BLaER1 (cell line): ENCODE measurements around the gene SYDE2.
"Not testable (repeated sequence)": the region's sequence is repeated elsewhere in the genome, so short reads cannot be mapped to it uniquely, and the experiment has no call there.

ENCODE experiments used
- H3K27ac ChIP-seq: shearing (Covaris generic); formaldehyde crosslinking; 2 replicates; pipeline ENCODE4 v1.8.1; 2022
- H3K27me3 ChIP-seq: shearing (Covaris generic); formaldehyde crosslinking; 2 replicates; pipeline ENCODE4 v1.8.1; 2022
- H3K36me3 ChIP-seq: shearing (Covaris generic); formaldehyde crosslinking; 2 replicates; pipeline ENCODE4 v1.8.1; 2022
- H3K4me1 ChIP-seq: shearing (Covaris generic); formaldehyde crosslinking; 2 replicates; pipeline ENCODE4 v1.8.1; 2022
- H3K4me2 ChIP-seq: shearing (Covaris generic); formaldehyde crosslinking; 2 replicates; pipeline ENCODE4 v1.8.1; 2022
- H3K4me3 ChIP-seq: shearing (Covaris generic); formaldehyde crosslinking; 2 replicates; pipeline ENCODE4 v1.8.1; 2022
- H3K9ac ChIP-seq: shearing (Covaris generic); formaldehyde crosslinking; 2 replicates; pipeline ENCODE4 v1.8.1; 2022
- H3K9me3 ChIP-seq: shearing (Covaris generic); formaldehyde crosslinking; 2 replicates; pipeline ENCODE4 v1.8.1; 2022
- H4K20me1 ChIP-seq: shearing (Covaris generic); formaldehyde crosslinking; 2 replicates; pipeline ENCODE4 v1.8.1; 2022
- Cebpa-rat ChIP-seq: shearing (Covaris generic); IDR thresholded peaks from 2 replicates; pipeline ENCODE4 v1.8.1; 2022

SYDE2 gene

GRCh38 chr1:85200463-85201339 is at the start of gene SYDE2:
Gene SYDE2 (minus strand): TSS chr1:85201016. CDS start chr1:85200996, 20 bp downstream.
- peak within 1 kb of the TSS; percentile 78 for H3K4me3 ChIP-seq
- H4K20me1 ChIP-seq: peaks cover 32% of the 10 kb centered on the region
- H3K27ac ChIP-seq: no peak within 1 kb of the TSS
- no peaks in the 10 kb centered on the region for H3K36me3 ChIP-seq
- no peaks in the 10 kb centered on the region for H3K9me3 ChIP-seq
- H3K9ac ChIP-seq: peak within 1 kb of the TSS; percentile 61
- TF ChIP-seq Cebpa-rat: no peak
- H3K27me3 ChIP-seq: peaks cover 54% of the 10 kb centered on the region
- H3K4me1 ChIP-seq: peaks cover 15% of the 10 kb centered on the region
- peak within 1 kb of the TSS; percentile 98 for H3K4me2 ChIP-seq

- not testable (repeated sequence) for H3K4me2 ChIP-seq, H3K27me3 ChIP-seq, H3K4me3 ChIP-seq, H3K9ac ChIP-seq, H3K4me1 ChIP-seq, H3K27ac ChIP-seq
- peaks cover 17% of the 10 kb centered on the region for H4K20me1 ChIP-seq
- peaks cover 48% of the 10 kb centered on the region for H3K36me3 ChIP-seq
- H3K9me3 ChIP-seq: peaks cover 23% of the 10 kb centered on the region
Measured at GRCh38 chr1:85249042-85249441, 48.2 kb upstream of the SYDE2 start.

- H3K4me1 ChIP-seq: 0 out of 2 replicates have a peak, but pooled peaks cover under 1% of the 10 kb centered on the region
- no peak overlapping the region for H3K4me2 ChIP-seq
- H3K36me3 ChIP-seq: peaks cover 24% of the 10 kb centered on the region
- H3K9me3 ChIP-seq: peaks cover 23% of the 10 kb centered on the region
- no peak overlapping the region for H3K9ac ChIP-seq
- no peaks in the 10 kb centered on the region for H4K20me1 ChIP-seq
- no peak overlapping the region for H3K4me3 ChIP-seq
- no peak overlapping the region for H3K27ac ChIP-seq
- TF ChIP-seq Cebpa-rat: no peak
- no peaks in the 10 kb centered on the region for H3K27me3 ChIP-seq
Measured at GRCh38 chr1:85245891-85246290, 45.1 kb upstream of the SYDE2 start.

- Histone ChIP-seq H4K20me1 (no peaks in the 10 kb centered on the region), H3K36me3 (peaks cover 19% of the 10 kb centered on the region), H3K4me2 (no peak overlapping the region), H3K9me3 (peaks cover 22% of the 10 kb centered on the region), H3K4me1 (0 out of 2 replicates have a peak, but pooled peaks cover 5% of the 10 kb centered on the region), H3K27me3 (no peaks in the 10 kb centered on the region), H3K4me3 (no peak overlapping the region), H3K9ac (no peak overlapping the region), H3K27ac (no peak overlapping the region)
- TF ChIP-seq Cebpa-rat: no peak
Measured at GRCh38 chr1:85245456-85245855, 44.6 kb upstream of the SYDE2 start.

- H3K4me2 ChIP-seq: no peak overlapping the region
- TF ChIP-seq Cebpa-rat: no peak
- no peak overlapping the region for H3K27ac ChIP-seq
- H3K27me3 ChIP-seq: no peaks in the 10 kb centered on the region
- peaks cover 10% of the 10 kb centered on the region for H3K36me3 ChIP-seq
- H3K4me3 ChIP-seq: no peak overlapping the region
- 0 out of 2 replicates have a peak, but pooled peaks cover 6% of the 10 kb centered on the region for H3K4me1 ChIP-seq
- no peaks in the 10 kb centered on the region for H4K20me1 ChIP-seq
- no peak overlapping the region for H3K9ac ChIP-seq
- peaks cover 13% of the 10 kb centered on the region for H3K9me3 ChIP-seq
Measured at GRCh38 chr1:85244271-85245061, 43.6 kb upstream of the SYDE2 start.

- Histone ChIP-seq H3K4me3 (no peak overlapping the region), H3K27ac (no peak overlapping the region), H3K4me1 (0 out of 2 replicates have a peak, but pooled peaks cover 6% of the 10 kb centered on the region), H4K20me1 (no peaks in the 10 kb centered on the region), H3K36me3 (no peaks in the 10 kb centered on the region), H3K4me2 (no peak overlapping the region), H3K9ac (no peak overlapping the region), H3K27me3 (no peaks in the 10 kb centered on the region), H3K9me3 (peaks cover 2% of the 10 kb centered on the region)
- no peak for TF ChIP-seq Cebpa-rat
Measured at GRCh38 chr1:85243372-85243771, 42.6 kb upstream of the SYDE2 start.

GRCh38 chr1:85240643-85241042 is 39.8 kb upstream of the SYDE2 start:
- Histone ChIP-seq H3K36me3 (no peaks in the 10 kb centered on the region), H3K9me3 (no peaks in the 10 kb centered on the region), H3K4me2 (no peak overlapping the region), H3K4me3 (no peak overlapping the region), H4K20me1 (no peaks in the 10 kb centered on the region), H3K9ac (no peak overlapping the region), H3K27me3 (no peaks in the 10 kb centered on the region), H3K27ac (no peak overlapping the region), H3K4me1 (0 out of 2 replicates have a peak, but pooled peaks cover 6% of the 10 kb centered on the region)
- TF ChIP-seq Cebpa-rat: no peak

GRCh38 chr1:85240174-85240601 is 39.4 kb upstream of the SYDE2 start:
- no peak overlapping the region for H3K4me3 ChIP-seq
- no peaks in the 10 kb centered on the region for H4K20me1 ChIP-seq
- H3K4me2 ChIP-seq: no peak overlapping the region
- no peaks in the 10 kb centered on the region for H3K9me3 ChIP-seq
- H3K9ac ChIP-seq: no peak overlapping the region
- 0 out of 2 replicates have a peak, but pooled peaks cover 6% of the 10 kb centered on the region for H3K4me1 ChIP-seq
- no peak overlapping the region for H3K27ac ChIP-seq
- H3K27me3 ChIP-seq: no peaks in the 10 kb centered on the region
- H3K36me3 ChIP-seq: no peaks in the 10 kb centered on the region
- TF ChIP-seq Cebpa-rat: no peak

- H3K9me3 ChIP-seq: no peaks in the 10 kb centered on the region
- H3K9ac ChIP-seq: no peak overlapping the region
- H3K4me1 ChIP-seq: 0 out of 2 replicates have a peak, but pooled peaks cover 6% of the 10 kb centered on the region
- H3K4me2 ChIP-seq: no peak overlapping the region
- H3K4me3 ChIP-seq: no peak overlapping the region
- no peak overlapping the region for H3K27ac ChIP-seq
- TF ChIP-seq Cebpa-rat: no peak
- H4K20me1 ChIP-seq: no peaks in the 10 kb centered on the region
- no peaks in the 10 kb centered on the region for H3K27me3 ChIP-seq
- H3K36me3 ChIP-seq: no peaks in the 10 kb centered on the region
Measured at GRCh38 chr1:85237613-85238012, 36.8 kb upstream of the SYDE2 start.
